Tibial nerve (tissue), 4 donors: ENCODE data around the gene ZC3H10. TPM values are rescaled to one million over a fixed set of nuclear protein-coding genes. Genes with fewer than 3 reads are reported as not detected.

ENCODE experiments used
- DNase-seq, 2 donors: peaks; one replicate each; pipeline ENCODE4 v3.0.0-alpha.2; 2019; ENCODE audit warnings: low spot score in 2 of 2
- H3K27ac ChIP-seq, 4 donors: fragments of 200-600 bp; sonication (generic) in 3 of 4; one replicate each; pipeline ENCODE4 v1.5.1; 2017 to 2019; ENCODE audit warnings: mild to moderate bottlenecking in 1 of 4
- H3K27me3 ChIP-seq, 2 donors: fragments of 200-600 bp; sonication (generic) in 1 of 2; one replicate each; pipeline versions ENCODE4 v1.5.1 to v1.6.0; 2017 to 2019
- H3K36me3 ChIP-seq, 3 donors: fragments of 200-600 bp; sonication (generic); one replicate each; pipeline ENCODE4 v1.5.1; 2018 to 2019
- H3K4me1 ChIP-seq, 4 donors: fragments of 200-600 bp; sonication (generic) in 3 of 4; one replicate each; pipeline ENCODE4 v1.5.1; 2017 to 2019
- H3K4me3 ChIP-seq, 4 donors: fragments of 200-600 bp; sonication (generic) in 3 of 4; one replicate each; pipeline ENCODE4 v1.5.1; 2017 to 2019; ENCODE audit warnings: mild to moderate bottlenecking in 1 of 4, moderate library complexity in 1 of 4
- H3K9me3 ChIP-seq, 4 donors: fragments of 200-600 bp; sonication (generic) in 3 of 4; one replicate each; pipeline ENCODE4 v1.5.1; 2017 to 2019
- CTCF ChIP-seq, 5 experiments: fragments of 200-600 bp in 3 of 5; fragments of 450-650 bp in 2 of 5; sonication (generic) in 3 of 5; IDR thresholded peaks; one replicate each; pipeline ENCODE4 v1.5.1; 2016 to 2019; ENCODE audit warnings: antibody characterized with exemption in 5 of 5, mild to moderate bottlenecking in 3 of 5, moderate library complexity in 2 of 5
- EP300 ChIP-seq, 2 donors: sonication (generic); formaldehyde crosslinking; IDR thresholded peaks; one replicate each; pipeline ENCODE4 v1.6.1; 2017; ENCODE audit warnings: antibody characterized with exemption in 2 of 2, mild to moderate bottlenecking in 1 of 2
- POLR2A ChIP-seq, 2 donors: fragments of 450-650 bp; IDR thresholded peaks; one replicate each; pipeline ENCODE4 v1.6.1; 2017; ENCODE audit warnings: antibody characterized with exemption in 2 of 2, mild to moderate bottlenecking in 2 of 2, moderate library complexity in 2 of 2
- WGBS, 2 donors: methylation state at CpG; one replicate each; pipeline ENCODE4 v1.1.5; 2018; 5-methylcytosine and 5-hydroxymethylcytosine counted together
- total RNA-seq, 4 donors: library from RNA; depleted of rRNA; stranded (reverse); fragments of >200 nt; gene quantifications; one replicate each; pipeline ENCODE4 v1.1.0, GENCODE V29; 2016

Gene ZC3H10
- total RNA-seq, 4 donors from 2014 or later = 2.9 to 5.1 (median 4.8) TPM

GRCh38 chr12:56127485-56127887 is 9.4 kb downstream of the ZC3H10 start:
- TF ChIP-seq CTCF (IDR thresholded peaks at IDR 0.05) = no peak
- no peak for TF ChIP-seq POLR2A (IDR thresholded peaks at IDR 0.05)
- no peak for TF ChIP-seq EP300 (IDR thresholded peaks at IDR 0.05)
- no peak for DNase-seq
- H3K27me3 ChIP-seq = no peaks in the 10 kb centered on the region
- no peaks in the 10 kb centered on the region for H3K9me3 ChIP-seq
- peak overlapping the region; percentile 75 to 93 (median 87) for H3K27ac ChIP-seq
- 0 to 1% methylated on average over 8 of the region's 8 CpGs for WGBS, 2 donors
- peak overlapping the region; percentile 31 to 84 (median 56) for H3K4me3 ChIP-seq
- peaks cover 5 to 32% (median 24%) of the 10 kb centered on the region in 4 donors for H3K4me1 ChIP-seq
- peaks cover 6 to 37% (median 18%) of the 10 kb centered on the region in 3 donors for H3K36me3 ChIP-seq

GRCh38 chr12:56127888-56128669 is 10.0 kb downstream of the ZC3H10 start, which contains the start of gene ESYT1:
Gene ESYT1 (plus strand): TSS chr12:56128267. CDS start chr12:56128320, 53 bp downstream.
- peak within 1 kb of the TSS; percentile 86 to 93 (median 92) for H3K27ac ChIP-seq
- TF ChIP-seq CTCF (IDR thresholded peaks at IDR 0.05) = peak in 1 of 5 experiments; percentile 37
- peak; percentile 64 to 98 for TF ChIP-seq EP300 (IDR thresholded peaks at IDR 0.05)
- peak; percentile 92 to 98 for TF ChIP-seq POLR2A (IDR thresholded peaks at IDR 0.05)
- WGBS, 2 donors = 0 to 2% methylated on average over 16 to 26 of the region's 49 CpGs
- peak within 1 kb of the TSS; percentile 56 to 87 (median 76) for H3K4me3 ChIP-seq
- no peaks in the 10 kb centered on the region for H3K9me3 ChIP-seq
- H3K36me3 ChIP-seq = peaks cover 6 to 38% (median 24%) of the 10 kb centered on the region in 3 donors
- H3K27me3 ChIP-seq = no peaks in the 10 kb centered on the region
- peaks cover 5 to 32% (median 24%) of the 10 kb centered on the region in 4 donors for H3K4me1 ChIP-seq
- peak; percentile 98 to 99 for DNase-seq

GRCh38 chr12:56128670-56129205 is 10.7 kb downstream of the ZC3H10 start:
- DNase-seq = peak in 1 of 2 donors; percentile 30
- H3K4me3 ChIP-seq = peak overlapping the region; percentile 56 to 87 (median 76)
- H3K36me3 ChIP-seq = peaks cover 6 to 39% (median 30%) of the 10 kb centered on the region in 3 donors
- TF ChIP-seq POLR2A (IDR thresholded peaks at IDR 0.05) (no peak), EP300 (IDR thresholded peaks at IDR 0.05) (no peak), CTCF (IDR thresholded peaks at IDR 0.05) (no peak)
- H3K9me3 ChIP-seq = no peaks in the 10 kb centered on the region
- peak overlapping the region; percentile 86 to 92 (median 88) for H3K27ac ChIP-seq
- no peaks in the 10 kb centered on the region for H3K27me3 ChIP-seq
- H3K4me1 ChIP-seq = peaks cover 5 to 32% (median 24%) of the 10 kb centered on the region in 4 donors
- 0 to 2% methylated on average over 19 of the region's 20 CpGs for WGBS, 2 donors

- H3K4me3 ChIP-seq = peak overlapping the region; percentile 56 to 87 (median 76)
- no peaks in the 10 kb centered on the region for H3K27me3 ChIP-seq
- H3K27ac ChIP-seq = peak overlapping the region; percentile 86 to 92 (median 88)
- H3K36me3 ChIP-seq = peaks cover 6 to 41% (median 36%) of the 10 kb centered on the region in 3 donors
- no peaks in the 10 kb centered on the region for H3K9me3 ChIP-seq
- peak in 1 of 2 donors; percentile 34 for TF ChIP-seq POLR2A (IDR thresholded peaks at IDR 0.05)
- peak in 1 of 2 donors; percentile 65 for TF ChIP-seq EP300 (IDR thresholded peaks at IDR 0.05)
- no peak for TF ChIP-seq CTCF (IDR thresholded peaks at IDR 0.05)
- DNase-seq = peak in 1 of 2 donors; percentile 29
- H3K4me1 ChIP-seq = peaks cover 5 to 32% (median 24%) of the 10 kb centered on the region in 4 donors
- WGBS, 2 donors = 2 to 3% methylated on average over 29 of the region's 29 CpGs
These were observed 11.3 kb downstream of the ZC3H10 start for GRCh38 chr12:56129206-56129941.
